PC-3 (cell line): ENCODE data around the gene GNG4. TPM values are rescaled to one million over a fixed set of nuclear protein-coding genes. Genes with fewer than 3 reads are reported as not detected.

Source experiments
- ATAC-seq: fragments of 200-7000 bp; cut with Tn5 transposase; 2 replicates; pipeline ENCODE4 v1.9.1; 2020; ENCODE audit warnings: mild to moderate bottlenecking, moderate library complexity
- BruUV-seq: library from RNA; stranded (reverse); fragments of 400-500 nt; replicated peaks from 2 replicates; lab custom pipeline; 2021; lab: Mats Ljungman, UMichigan
- CTCF ChIA-PET: fragments of 300-600 bp; sonication (Branson Sonifier 250); formaldehyde crosslinking; loops from one replicate; lab custom pipeline; 2022; ENCODE audit warnings: antibody characterized with exemption; lab: Charles Lee
- POLR2A ChIA-PET: fragments of 300-600 bp; sonication (Branson Sonifier 250); formaldehyde crosslinking; loops from one replicate; lab custom pipeline; 2022; ENCODE audit warnings: antibody characterized with exemption; ENCODE audit not compliant: unreplicated experiment; lab: Charles Lee
- DNase-seq: peaks from one replicate; pipeline ENCODE4 v3.0.0-alpha.2; 2015
- H2AFZ ChIP-seq: fragments of 300-600 bp; sonication (generic); 2 replicates; pipeline ENCODE4 v1.6.0; 2016; ENCODE audit warnings: antibody characterized with exemption, low read length
- H3F3A ChIP-seq: fragments of 300-600 bp; sonication (generic); one replicate; pipeline ENCODE4 v1.6.0; 2017; ENCODE audit warnings: antibody characterized with exemption, low read length, control low read depth, mild to moderate bottlenecking; ENCODE audit not compliant: unreplicated experiment
- H3K27ac ChIP-seq: fragments of 300-600 bp; sonication (generic); 2 replicates; pipeline ENCODE4 v1.5.1; 2016; ENCODE audit warnings: mild to moderate bottlenecking, low read length
- H3K27me3 ChIP-seq: fragments of 300-600 bp; sonication (generic); 2 replicates; pipeline ENCODE4 v1.6.1; 2016; ENCODE audit warnings: low read length, mixed read lengths
- H3K36me3 ChIP-seq: fragments of 300-600 bp; sonication (generic); 2 replicates; pipeline ENCODE4 v1.6.1; 2016; ENCODE audit warnings: low read depth, mixed run types, low read length, mixed read lengths
- H3K4me1 ChIP-seq: fragments of 300-600 bp; sonication (generic); 2 replicates; pipeline ENCODE4 v1.5.1; 2016; ENCODE audit warnings: low read length; ENCODE audit not compliant: insufficient read depth
- H3K4me2 ChIP-seq: fragments of 300-600 bp; sonication (generic); 2 replicates; pipeline ENCODE4 v1.6.0; 2016; ENCODE audit warnings: low read length
- H3K4me3 ChIP-seq: fragments of 300-600 bp; sonication (generic); 2 replicates; pipeline ENCODE4 v1.5.1; 2016; ENCODE audit warnings: mild to moderate bottlenecking, low read length, mixed read lengths
- H3K79me2 ChIP-seq: fragments of 300-600 bp; sonication (generic); 2 replicates; pipeline ENCODE4 v1.6.1; 2017; ENCODE audit warnings: low read length, mixed read lengths
- H3K9ac ChIP-seq: fragments of 300-600 bp; sonication (generic); 2 replicates; pipeline ENCODE4 v1.6.0; 2016; ENCODE audit warnings: mild to moderate bottlenecking, low read length
- H3K9me2 ChIP-seq: fragments of 300-600 bp; sonication (generic); replicated peaks from 2 replicates; pipeline ENCODE4 v1.6.1; 2016; ENCODE audit warnings: mixed run types, low read length, mixed read lengths
- H3K9me3 ChIP-seq: fragments of 300-600 bp; sonication (generic); 2 replicates; pipeline ENCODE4 v1.6.1; 2016; ENCODE audit warnings: low read length, mixed read lengths
- H4K20me1 ChIP-seq: fragments of 300-600 bp; sonication (generic); 2 replicates; pipeline ENCODE4 v1.6.1; 2016; ENCODE audit warnings: low read length, mixed read lengths
- CTCF ChIP-seq: fragments of 300-600 bp; sonication (generic); conservative IDR thresholded peaks from 2 replicates; pipeline ENCODE4 v1.5.1; 2017; ENCODE audit warnings: antibody characterized with exemption, low read depth, mild to moderate bottlenecking, low read length
- EZH2 ChIP-seq: fragments of 300-600 bp; sonication (generic); IDR thresholded peaks from one replicate; pipeline ENCODE4 v1.6.1; 2017; ENCODE audit warnings: antibody characterized with exemption, mild to moderate bottlenecking, low read length; ENCODE audit not compliant: unreplicated experiment
- EZH2phosphoT487 ChIP-seq: fragments of 300-600 bp; sonication (generic); IDR thresholded peaks from 2 replicates; pipeline ENCODE4 v1.6.1; 2018; ENCODE audit warnings: mild to moderate bottlenecking, antibody characterized with exemption, low read length, borderline replicate concordance
- intact Hi-C: fragments of 100-400 bp; cut with micrococcal nuclease; formaldehyde crosslinking; loops from 2 replicates; pipeline ENCODE4 v1.9.0; 2023
- total RNA-seq: library from RNA; depleted of rRNA; stranded (reverse); fragments of >200 nt; gene quantifications from 2 replicates; pipeline ENCODE4 v1.2.3, GENCODE V29; 2014

GNG4 gene
- total RNA-seq, 1 experiment from 2014 or later, result 0.80 TPM

GRCh38 chr1:235586413-235586812 is 63.2 kb downstream of the GNG4 start:
- Histone ChIP-seq H3K27ac (no peak overlapping the region), H3K4me2 (no peak overlapping the region), H4K20me1 (no peaks in the 10 kb centered on the region), H3K9me3 (no peaks in the 10 kb centered on the region), H2AFZ (no peak overlapping the region), H3K9me2 (no peaks in the 10 kb centered on the region), H3K4me1 (peaks cover 11% of the 10 kb centered on the region), H3K79me2 (no peaks in the 10 kb centered on the region), H3K4me3 (no peak overlapping the region), H3K9ac (no peak overlapping the region), H3K36me3 (no peaks in the 10 kb centered on the region), H3F3A (no peaks in the 10 kb centered on the region), H3K27me3 (no peaks in the 10 kb centered on the region)
- no peak for ATAC-seq
- intact Hi-C loops, result no loop called here
- TF ChIP-seq EZH2phosphoT487 (no peak), EZH2 (no peak), CTCF (no peak)
- no TSS peak for BruUV-seq
- no peak for DNase-seq
- ChIA-PET CTCF (no interaction called here), POLR2A (no interaction called here)

GRCh38 chr1:235584973-235585372 is 64.6 kb downstream of the GNG4 start:
- DNase-seq (no peak), ATAC-seq (no peak)

More at GRCh38 chr1:235584973-235585372, 64.6 kb downstream of the GNG4 start:
- H2AFZ ChIP-seq, result no peak overlapping the region
- H3K27me3 ChIP-seq, result no peaks in the 10 kb centered on the region
- H3K9me3 ChIP-seq, result no peaks in the 10 kb centered on the region
- TF ChIP-seq EZH2 (no peak), CTCF (no peak), EZH2phosphoT487 (no peak)
- POLR2A ChIA-PET, result no interaction called here
- H3K9me2 ChIP-seq, result no peaks in the 10 kb centered on the region
- no peak overlapping the region for H3K9ac ChIP-seq
- no peaks in the 10 kb centered on the region for H3K36me3 ChIP-seq
- H3K79me2 ChIP-seq, result no peaks in the 10 kb centered on the region
- H3K4me3 ChIP-seq, result no peak overlapping the region
- H3F3A ChIP-seq, result no peaks in the 10 kb centered on the region
- H3K4me1 ChIP-seq, result peaks cover 11% of the 10 kb centered on the region
- no peak overlapping the region for H3K4me2 ChIP-seq
- CTCF ChIA-PET, result no interaction called here
- H3K27ac ChIP-seq, result no peak overlapping the region
- no peaks in the 10 kb centered on the region for H4K20me1 ChIP-seq
- BruUV-seq, result no TSS peak
- intact Hi-C loops, result no loop called here
